ENCODE results near the gene RELN. TPM values are rescaled to one million over a fixed set of nuclear protein-coding genes. Genes with fewer than 3 reads are reported as not detected.

RELN gene
- total RNA-seq, 1 experiment from 2014 or later, result 0.20 TPM

- CTCF ChIA-PET, result no interaction called here
- H3K4me1 ChIP-seq (ENCODE audit: control insufficient read depth in 1 of 2, insufficient read depth in 2 of 2, low read length in 2 of 2), result no peaks in the 10 kb centered on the region
- no peak for DNase-seq (ENCODE audit: low read depth, low spot score)
- no peaks in the 10 kb centered on the region for H4K20me1 ChIP-seq (ENCODE audit: insufficient read depth)
- H3K4me2 ChIP-seq (ENCODE audit: low read length), result no peak overlapping the region
- no peaks in the 10 kb centered on the region for H3K9me2 ChIP-seq (ENCODE audit: insufficient read depth)
- H2AFZ ChIP-seq (ENCODE audit: low read depth, low read length, poor library complexity, severe bottlenecking), result no peak overlapping the region
- intact Hi-C loops (cut with micrococcal nuclease), result no loop called here
- H3K9me3 ChIP-seq (ENCODE audit: control insufficient read depth in 1 of 2, insufficient read depth in 1 of 2, low read depth in 1 of 2, low read length in 2 of 2), result no peaks in the 10 kb centered on the region
- TF ChIP-seq ELF1 (IDR thresholded peaks at IDR 0.05; ENCODE audit: borderline replicate concordance, low read depth) (no peak), ZNF274 (IDR thresholded peaks at IDR 0.05; ENCODE audit: low read depth, low read length) (no peak), TCF7L2 (IDR thresholded peaks at IDR 0.05; ENCODE audit: borderline replicate concordance, extremely low read depth, insufficient read depth, insufficient read length) (no peak), JUND (IDR thresholded peaks at IDR 0.05) (no peak), YY1 (IDR thresholded peaks at IDR 0.05; ENCODE audit: extremely low read depth, insufficient replicate concordance, low read depth, low read length) (no peak), REST (IDR thresholded peaks at IDR 0.05; ENCODE audit: low read depth) (no peak), ZFX (IDR thresholded peaks at IDR 0.05) (no peak), SIN3A (IDR thresholded peaks at IDR 0.05; ENCODE audit: low read depth) (no peak), ZBTB33 (IDR thresholded peaks at IDR 0.05; ENCODE audit: extremely low read depth, insufficient replicate concordance, low read length) (no peak), CBX3 (IDR thresholded peaks at IDR 0.05; ENCODE audit: low read depth) (no peak), EGR1 (IDR thresholded peaks at IDR 0.05; ENCODE audit: low read depth) (no peak)
- H3K9ac ChIP-seq (ENCODE audit: low read length), result no peak overlapping the region
- no peak overlapping the region for H3K27ac ChIP-seq (ENCODE audit: low read depth, low read length)
- no peak for ATAC-seq
- no peaks in the 10 kb centered on the region for H3K79me2 ChIP-seq (ENCODE audit: insufficient read depth, low read length)
- H3K4me3 ChIP-seq (replicated peaks in 1 of 2; ENCODE audit: low read depth in 1 of 2, low read length in 2 of 2), result no peak overlapping the region
- peaks cover 20% of the 10 kb centered on the region for H3K27me3 ChIP-seq (ENCODE audit: insufficient read depth, low read length)
- RAD21 ChIA-PET (ENCODE audit: low non-redundant PET in 1 of 2, low total read pairs in 2 of 2, uncharacterized antibody in 2 of 2, unreplicated experiment in 2 of 2), result no interaction called here
- POLR2A ChIA-PET, result no interaction called here
- BruUV-seq (replicated peaks), result no TSS peak
- no peaks in the 10 kb centered on the region for H3K36me3 ChIP-seq (ENCODE audit: control insufficient read depth in 1 of 2, insufficient read depth in 2 of 2, low read length in 2 of 2)
Observed at GRCh38 chr7:103924184-103924583, 65.3 kb downstream of the RELN start.

Measured in HCT116 (cell line).